ENCODE data around the gene PHACTR3.

PHACTR3 gene

DNA sequence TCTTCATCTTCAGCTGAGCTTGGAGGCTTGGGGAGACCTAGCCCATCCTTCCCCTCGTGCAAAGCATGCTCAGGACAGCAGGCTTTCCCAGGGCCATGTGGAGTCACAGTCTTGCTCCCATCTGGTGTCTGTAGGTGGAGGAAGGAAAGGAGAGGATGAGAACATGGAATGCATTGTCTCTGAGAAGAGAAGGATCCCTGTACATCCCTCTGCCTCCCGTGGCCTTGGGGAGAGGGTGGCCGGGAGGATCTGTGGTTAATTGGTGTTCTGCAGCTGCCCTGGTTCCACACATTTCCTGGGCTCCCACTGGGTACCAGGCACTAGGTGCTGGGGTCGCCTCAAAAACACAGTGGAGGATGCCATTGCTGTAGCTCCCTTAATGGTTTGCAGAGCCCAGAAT lies 134.5 kb downstream of the PHACTR3 start:
- Histone ChIP-seq H2AFZ (no peak overlapping the region), H3K9ac (no peak overlapping the region), H3K27ac (no peak overlapping the region), H3K4me1 (no peaks in the 10 kb centered on the region), H3K4me3 (ENCODE audit: low read depth, low read length) (no peak overlapping the region), H3K79me2 (no peaks in the 10 kb centered on the region), H3K27me3 (ENCODE audit: control insufficient read depth, insufficient read depth, low read length) (no peaks in the 10 kb centered on the region), H3K36me3 (ENCODE audit: control insufficient read depth, insufficient read depth, low read length) (no peaks in the 10 kb centered on the region), H3K9me3 (ENCODE audit: control insufficient read depth, low read length) (no peaks in the 10 kb centered on the region), H3K4me2 (ENCODE audit: low read length) (no peak overlapping the region)
- TF ChIP-seq, protein P1, sequence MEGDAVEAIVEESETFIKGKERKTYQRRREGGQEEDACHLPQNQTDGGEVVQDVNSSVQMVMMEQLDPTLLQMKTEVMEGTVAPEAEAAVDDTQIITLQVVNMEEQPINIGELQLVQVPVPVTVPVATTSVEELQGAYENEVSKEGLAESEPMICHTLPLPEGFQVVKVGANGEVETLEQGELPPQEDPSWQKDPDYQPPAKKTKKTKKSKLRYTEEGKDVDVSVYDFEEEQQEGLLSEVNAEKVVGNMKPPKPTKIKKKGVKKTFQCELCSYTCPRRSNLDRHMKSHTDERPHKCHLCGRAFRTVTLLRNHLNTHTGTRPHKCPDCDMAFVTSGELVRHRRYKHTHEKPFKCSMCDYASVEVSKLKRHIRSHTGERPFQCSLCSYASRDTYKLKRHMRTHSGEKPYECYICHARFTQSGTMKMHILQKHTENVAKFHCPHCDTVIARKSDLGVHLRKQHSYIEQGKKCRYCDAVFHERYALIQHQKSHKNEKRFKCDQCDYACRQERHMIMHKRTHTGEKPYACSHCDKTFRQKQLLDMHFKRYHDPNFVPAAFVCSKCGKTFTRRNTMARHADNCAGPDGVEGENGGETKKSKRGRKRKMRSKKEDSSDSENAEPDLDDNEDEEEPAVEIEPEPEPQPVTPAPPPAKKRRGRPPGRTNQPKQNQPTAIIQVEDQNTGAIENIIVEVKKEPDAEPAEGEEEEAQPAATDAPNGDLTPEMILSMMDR (IDR thresholded peaks at IDR 0.05), result no peak

- H3K4me1 ChIP-seq, result no peaks in the 10 kb centered on the region
- no peak overlapping the region for H2AFZ ChIP-seq
- no peak overlapping the region for H3K9ac ChIP-seq
- no peak overlapping the region for H3K27ac ChIP-seq
- H3K27me3 ChIP-seq (ENCODE audit: control insufficient read depth, insufficient read depth, low read length), result no peaks in the 10 kb centered on the region
- no peak overlapping the region for H3K4me3 ChIP-seq (ENCODE audit: low read depth, low read length)
- H3K36me3 ChIP-seq (ENCODE audit: control insufficient read depth, insufficient read depth, low read length), result no peaks in the 10 kb centered on the region
- no peaks in the 10 kb centered on the region for H3K9me3 ChIP-seq (ENCODE audit: control insufficient read depth, low read length)
- no peak overlapping the region for H3K4me2 ChIP-seq (ENCODE audit: low read length)
- TF ChIP-seq, protein P1 (IDR thresholded peaks at IDR 0.05), result no peak
- no peaks in the 10 kb centered on the region for H3K79me2 ChIP-seq
Observed at GRCh38 chr20:59740621-59741020, 136.3 kb downstream of the PHACTR3 start.

DNA sequence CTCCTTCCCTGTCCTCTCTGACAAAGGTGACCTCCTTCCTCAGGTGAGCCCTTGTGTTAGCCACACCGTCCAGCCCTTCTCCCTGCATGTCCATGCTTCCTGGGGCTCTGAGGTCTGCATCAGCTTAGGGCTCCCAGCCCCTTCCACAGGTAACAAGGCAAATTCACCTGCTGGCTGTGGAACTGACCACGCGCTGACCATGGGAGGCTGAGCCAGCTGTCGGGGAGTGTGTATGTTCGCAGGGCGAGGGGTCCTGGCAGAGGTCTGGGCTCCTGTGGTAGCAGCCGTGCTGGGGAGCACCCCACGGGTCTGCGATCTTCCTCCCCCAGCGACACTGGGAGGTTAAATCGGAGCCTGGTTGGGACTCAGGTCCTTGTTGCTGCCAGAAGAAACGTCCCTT lies 136.7 kb downstream of the PHACTR3 start:
- no peaks in the 10 kb centered on the region for H3K36me3 ChIP-seq (ENCODE audit: control insufficient read depth, insufficient read depth, low read length)
- H3K9ac ChIP-seq, result no peak overlapping the region
- no peaks in the 10 kb centered on the region for H3K27me3 ChIP-seq (ENCODE audit: control insufficient read depth, insufficient read depth, low read length)
- no peaks in the 10 kb centered on the region for H3K79me2 ChIP-seq
- TF ChIP-seq, protein P1 (IDR thresholded peaks at IDR 0.05), result no peak
- no peak overlapping the region for H3K4me2 ChIP-seq (ENCODE audit: low read length)
- no peaks in the 10 kb centered on the region for H3K4me1 ChIP-seq
- H3K9me3 ChIP-seq (ENCODE audit: control insufficient read depth, low read length), result no peaks in the 10 kb centered on the region
- no peak overlapping the region for H2AFZ ChIP-seq
- H3K4me3 ChIP-seq (ENCODE audit: low read depth, low read length), result no peak overlapping the region
- no peak overlapping the region for H3K27ac ChIP-seq

DNA sequence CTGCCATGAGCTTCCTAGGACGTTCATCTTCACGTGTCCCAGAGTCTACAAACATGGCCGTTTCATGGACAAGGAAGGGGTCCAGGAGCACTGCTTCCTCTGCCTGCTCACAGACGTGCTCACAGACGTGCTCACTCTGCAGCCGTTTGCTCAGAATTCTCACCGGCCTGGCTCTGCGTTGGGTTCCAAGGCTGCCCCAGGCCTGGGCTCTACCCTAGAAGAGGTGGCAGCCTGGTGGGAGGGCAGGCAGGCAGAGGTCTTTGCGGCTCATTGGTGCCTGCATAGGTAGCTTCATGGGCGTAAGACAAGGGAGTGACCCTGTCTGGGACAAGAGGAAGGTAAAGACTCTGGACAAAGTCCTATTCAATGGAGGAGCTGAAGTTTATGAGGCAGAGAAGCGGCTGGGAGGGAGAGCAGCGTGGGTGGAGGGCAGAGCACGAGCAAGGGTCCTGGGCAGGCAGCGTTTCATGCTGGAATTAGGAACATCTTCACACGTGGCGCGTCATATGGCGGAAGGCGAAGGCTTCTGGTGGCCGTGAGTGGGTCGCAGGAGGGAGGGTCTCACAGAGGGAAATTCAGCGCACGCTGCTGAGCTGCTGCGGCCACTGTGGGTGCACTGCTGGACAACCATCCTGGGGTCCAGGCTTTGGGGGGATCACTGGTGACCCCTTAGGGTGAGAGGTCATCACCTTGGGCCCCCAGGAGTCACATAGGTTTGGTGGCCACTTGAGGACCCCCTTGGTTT lies 138.2 kb downstream of the PHACTR3 start:
- TF ChIP-seq, protein P1 (IDR thresholded peaks at IDR 0.05), result no peak
- Histone ChIP-seq H3K4me3 (ENCODE audit: low read depth, low read length) (no peak overlapping the region), H2AFZ (no peak overlapping the region), H3K36me3 (ENCODE audit: control insufficient read depth, insufficient read depth, low read length) (no peaks in the 10 kb centered on the region), H3K9me3 (ENCODE audit: control insufficient read depth, low read length) (no peaks in the 10 kb centered on the region), H3K4me1 (no peaks in the 10 kb centered on the region), H3K27ac (no peak overlapping the region), H3K9ac (no peak overlapping the region), H3K79me2 (no peaks in the 10 kb centered on the region), H3K27me3 (ENCODE audit: control insufficient read depth, insufficient read depth, low read length) (no peaks in the 10 kb centered on the region), H3K4me2 (ENCODE audit: low read length) (no peak overlapping the region)

- Histone ChIP-seq H3K4me1 (no peaks in the 10 kb centered on the region), H3K27ac (no peak overlapping the region), H3K36me3 (ENCODE audit: control insufficient read depth, insufficient read depth, low read length) (no peaks in the 10 kb centered on the region), H3K4me3 (ENCODE audit: low read depth, low read length) (no peak overlapping the region), H3K9ac (no peak overlapping the region), H3K27me3 (ENCODE audit: control insufficient read depth, insufficient read depth, low read length) (no peaks in the 10 kb centered on the region), H3K79me2 (no peaks in the 10 kb centered on the region), H2AFZ (no peak overlapping the region), H3K9me3 (ENCODE audit: control insufficient read depth, low read length) (no peaks in the 10 kb centered on the region), H3K4me2 (ENCODE audit: low read length) (no peak overlapping the region)
- TF ChIP-seq, protein P1 (IDR thresholded peaks at IDR 0.05), result no peak
Observed at GRCh38 chr20:59743308-59743707, 139.0 kb downstream of the PHACTR3 start.

Data from parathyroid adenoma (tissue), 2 donors.